ENCODE data around the gene CLMN.

The CLMN gene

GRCh38 chr14:95258754-95259593 lies 60.7 kb downstream of the CLMN start:
- no peak for DNase-seq

GRCh38 chr14:95258156-95258555 lies 61.6 kb downstream of the CLMN start:
- DNase-seq: no peak

GRCh38 chr14:95257521-95257920 lies 62.2 kb downstream of the CLMN start:
- DNase-seq: no peak

- no peak for DNase-seq
Observed at GRCh38 chr14:95256776-95257060, 63.0 kb downstream of the CLMN start.

- no peak for DNase-seq
Observed at GRCh38 chr14:95256002-95256775, 63.5 kb downstream of the CLMN start.

- no peak for DNase-seq
Observed at GRCh38 chr14:95255487-95255886, 64.2 kb downstream of the CLMN start.

GRCh38 chr14:95255013-95255412 lies 64.7 kb downstream of the CLMN start:
- DNase-seq: no peak

GRCh38 chr14:95254288-95254687 lies 65.4 kb downstream of the CLMN start:
- DNase-seq: no peak

GRCh38 chr14:95253039-95253630 lies 66.6 kb downstream of the CLMN start:
- DNase-seq: no peak

GRCh38 chr14:95252219-95252618 lies 67.5 kb downstream of the CLMN start:
- no peak for DNase-seq

GRCh38 chr14:95250936-95251335 lies 68.8 kb downstream of the CLMN start:
- no peak for DNase-seq

GRCh38 chr14:95250140-95250769 lies 69.5 kb downstream of the CLMN start:
- no peak for DNase-seq

- no peak for DNase-seq
Observed at GRCh38 chr14:95248432-95248831, 71.3 kb downstream of the CLMN start.

GRCh38 chr14:95246870-95247269 lies 72.8 kb downstream of the CLMN start:
- DNase-seq: no peak

- DNase-seq: no peak
Observed at GRCh38 chr14:95245334-95245733, 74.4 kb downstream of the CLMN start.

GRCh38 chr14:95244587-95244986 lies 75.1 kb downstream of the CLMN start:
- DNase-seq: no peak

- DNase-seq: no peak
Observed at GRCh38 chr14:95242870-95243269, 76.8 kb downstream of the CLMN start.

- DNase-seq: no peak
Observed at GRCh38 chr14:95240859-95241813, 78.6 kb downstream of the CLMN start.

GRCh38 chr14:95238487-95239298 lies 81.0 kb downstream of the CLMN start:
- no peak for DNase-seq

GRCh38 chr14:95237958-95238340 lies 81.8 kb downstream of the CLMN start:
- DNase-seq: no peak
